CD4-positive, alpha-beta T cell treated with Interleukin-15 for 1 hour (primary cell): ENCODE results near the gene CTNND2.

Source experiments
- DNase-seq: peaks from one replicate; pipeline ENCODE4 v3.0.0-alpha.2; 2020

Gene CTNND2

DNA sequence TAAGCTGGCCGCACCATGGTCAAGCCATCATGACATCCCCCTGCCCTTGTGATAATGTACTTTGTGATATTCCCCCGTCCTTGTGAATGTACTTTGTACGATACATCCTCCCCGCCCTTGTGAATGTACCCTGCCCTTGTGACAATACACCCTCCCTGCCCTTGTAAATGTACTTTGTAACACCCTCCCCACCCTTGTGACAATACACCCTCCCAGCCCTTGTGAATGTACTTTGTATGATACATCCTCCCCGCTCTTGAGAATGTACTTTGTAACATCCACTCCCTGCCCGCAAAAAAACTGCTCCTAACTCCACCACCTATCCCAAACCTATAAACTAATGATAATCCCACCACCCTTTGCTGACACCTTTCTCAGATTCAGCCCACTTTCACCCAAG, 313.8 kb downstream of the CTNND2 start:
- no peak for DNase-seq

DNA sequence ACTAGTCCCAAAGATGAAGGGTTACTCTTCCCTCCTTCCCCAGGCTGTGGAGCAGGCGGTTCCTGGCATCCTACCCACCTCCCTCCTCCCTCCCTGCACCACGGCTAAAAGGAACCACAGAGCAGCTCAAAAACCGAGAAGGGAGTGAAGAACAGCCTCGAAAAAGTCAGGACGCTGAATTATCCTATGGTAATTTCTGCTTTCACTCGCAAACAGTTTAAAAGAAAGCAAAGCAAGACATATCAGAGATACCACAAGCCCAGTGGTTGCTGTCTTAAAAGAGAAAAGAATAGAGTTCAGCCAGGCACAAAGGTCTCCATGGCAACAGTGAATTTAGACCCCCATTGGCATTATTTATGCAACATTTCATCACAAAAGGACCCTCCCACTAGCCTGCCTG, 315.4 kb downstream of the CTNND2 start:
- no peak for DNase-seq

DNA sequence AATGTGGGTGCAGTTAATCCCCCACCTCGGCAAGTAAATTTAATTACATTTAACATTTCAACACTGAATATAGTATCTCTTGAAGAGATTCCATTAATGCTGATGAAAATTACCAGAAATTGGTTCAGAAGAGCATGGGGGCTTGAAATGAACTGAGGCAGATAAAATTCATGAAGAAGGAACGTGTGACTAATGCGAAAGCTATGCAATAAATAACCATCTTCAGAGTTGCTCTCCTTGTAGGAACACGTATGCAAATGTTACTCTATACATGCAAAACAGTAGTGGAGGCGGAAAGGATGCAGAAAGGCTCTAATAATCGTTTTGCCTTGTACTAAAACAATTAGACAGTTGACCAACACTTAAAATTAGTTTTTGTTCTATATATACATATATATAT, 320.2 kb downstream of the CTNND2 start:
- DNase-seq: no peak

DNA sequence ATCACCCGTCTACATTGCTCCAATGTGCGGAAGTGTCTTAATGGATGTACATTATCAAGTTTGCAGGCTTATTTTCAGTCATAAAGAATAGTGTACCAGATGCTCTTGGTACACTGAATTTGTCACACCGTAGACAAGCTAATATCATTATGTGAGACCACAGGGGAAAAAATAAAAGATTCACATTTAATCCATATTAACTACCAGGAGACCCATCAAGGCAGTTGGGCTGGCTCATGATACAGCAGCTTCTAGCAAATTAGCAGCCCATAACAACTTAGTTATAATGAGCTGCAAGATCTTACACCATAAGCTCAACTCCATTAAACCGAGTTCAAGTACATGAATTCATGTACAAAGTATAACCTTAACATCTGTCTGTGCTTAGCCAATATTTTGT, 324.9 kb downstream of the CTNND2 start:
- DNase-seq: no peak

DNA sequence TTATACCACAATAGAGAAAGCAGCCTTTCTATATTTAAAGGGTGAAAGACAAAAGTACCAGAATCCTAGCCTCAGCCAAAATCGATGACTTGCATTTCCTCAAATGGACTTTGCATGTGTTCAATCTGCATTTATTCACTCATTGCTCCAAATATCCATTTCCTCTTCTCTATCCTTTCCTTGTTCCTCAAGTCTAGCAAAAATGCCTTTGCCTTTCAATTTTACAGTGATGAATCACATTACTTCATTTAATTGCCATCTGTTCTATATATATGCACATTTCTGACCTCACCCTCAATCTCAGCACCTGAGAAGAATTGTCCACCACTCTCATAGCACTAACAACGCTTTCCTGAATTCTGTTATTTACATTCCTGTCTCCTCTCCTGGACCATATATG, 329.5 kb downstream of the CTNND2 start:
- DNase-seq: no peak

DNA sequence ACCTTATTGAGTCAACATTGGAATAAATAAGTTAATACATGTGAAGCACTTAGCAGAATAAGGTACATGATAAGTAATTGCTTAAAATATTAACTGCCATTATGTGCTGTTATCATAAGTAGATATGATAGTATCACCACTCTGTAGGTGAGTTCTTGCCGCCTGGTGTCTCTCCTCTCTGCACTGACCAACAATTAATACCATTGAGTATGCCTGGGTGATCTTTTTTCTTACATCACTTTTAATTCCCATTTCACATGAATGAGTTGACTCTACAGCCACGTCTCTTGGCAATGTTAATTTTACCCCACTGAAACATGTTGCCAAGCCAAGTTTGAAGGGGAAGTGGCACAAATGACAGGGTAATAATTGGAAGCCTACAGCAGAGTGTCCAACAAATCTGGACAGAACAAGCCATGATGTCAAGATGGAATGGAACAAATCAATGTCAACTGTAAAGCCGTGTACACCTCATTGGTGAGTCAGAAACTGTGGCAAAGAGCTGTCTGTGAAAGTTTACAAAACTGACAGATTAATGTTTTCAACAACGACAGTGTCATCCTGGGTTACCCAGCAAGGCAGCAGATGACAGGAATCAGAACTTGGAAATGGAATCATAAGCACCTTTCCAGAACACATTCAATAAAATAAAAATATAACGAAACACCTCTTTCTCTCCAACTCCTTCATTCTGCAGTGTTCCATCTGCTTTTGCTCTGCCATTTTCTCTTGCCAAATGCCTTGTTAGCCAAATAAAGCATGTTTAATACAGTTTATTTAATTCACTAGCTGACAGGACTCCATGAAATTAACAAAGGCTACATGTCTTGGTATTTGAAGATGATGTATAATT, 330.9 kb downstream of the CTNND2 start:
- DNase-seq: no peak

DNA sequence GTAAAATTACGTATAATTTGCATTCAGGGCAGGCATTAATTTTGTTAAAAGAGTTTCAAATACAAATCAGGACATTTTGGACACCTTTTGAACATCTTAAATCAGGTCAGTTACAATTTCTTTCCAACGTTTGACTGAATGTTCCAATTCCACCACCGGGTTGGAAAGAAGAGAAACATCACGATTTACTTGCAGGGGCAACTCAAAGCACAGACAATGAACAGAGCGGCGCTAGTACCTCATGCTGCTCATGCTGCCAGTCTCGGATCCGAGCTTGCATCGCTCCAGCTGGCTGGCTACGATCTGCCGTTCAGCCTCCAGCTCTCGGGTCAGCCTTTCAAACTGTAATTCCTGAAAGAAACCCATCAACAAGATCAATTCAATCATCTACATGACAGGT, 339.5 kb downstream of the CTNND2 start:
- DNase-seq: no peak

DNA sequence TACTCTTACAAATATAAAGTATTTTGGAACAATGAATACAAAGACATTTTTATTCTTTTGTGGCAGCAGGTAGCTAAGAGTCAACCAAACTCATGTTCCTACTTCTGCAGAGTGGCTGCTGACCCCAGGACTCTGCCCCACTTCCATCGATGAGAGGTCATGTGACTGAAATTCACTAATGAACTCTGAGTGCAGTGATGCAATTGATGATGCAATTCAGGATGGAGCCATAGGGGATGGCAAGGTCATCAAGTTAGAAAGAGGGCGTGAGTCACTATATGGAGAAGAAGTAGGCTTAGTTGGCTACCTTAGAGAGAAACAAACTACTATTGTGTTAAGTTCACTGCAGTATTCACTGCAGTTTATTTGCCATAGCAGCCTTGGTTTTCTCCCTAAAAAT, 340.4 kb downstream of the CTNND2 start:
- no peak for DNase-seq

DNA sequence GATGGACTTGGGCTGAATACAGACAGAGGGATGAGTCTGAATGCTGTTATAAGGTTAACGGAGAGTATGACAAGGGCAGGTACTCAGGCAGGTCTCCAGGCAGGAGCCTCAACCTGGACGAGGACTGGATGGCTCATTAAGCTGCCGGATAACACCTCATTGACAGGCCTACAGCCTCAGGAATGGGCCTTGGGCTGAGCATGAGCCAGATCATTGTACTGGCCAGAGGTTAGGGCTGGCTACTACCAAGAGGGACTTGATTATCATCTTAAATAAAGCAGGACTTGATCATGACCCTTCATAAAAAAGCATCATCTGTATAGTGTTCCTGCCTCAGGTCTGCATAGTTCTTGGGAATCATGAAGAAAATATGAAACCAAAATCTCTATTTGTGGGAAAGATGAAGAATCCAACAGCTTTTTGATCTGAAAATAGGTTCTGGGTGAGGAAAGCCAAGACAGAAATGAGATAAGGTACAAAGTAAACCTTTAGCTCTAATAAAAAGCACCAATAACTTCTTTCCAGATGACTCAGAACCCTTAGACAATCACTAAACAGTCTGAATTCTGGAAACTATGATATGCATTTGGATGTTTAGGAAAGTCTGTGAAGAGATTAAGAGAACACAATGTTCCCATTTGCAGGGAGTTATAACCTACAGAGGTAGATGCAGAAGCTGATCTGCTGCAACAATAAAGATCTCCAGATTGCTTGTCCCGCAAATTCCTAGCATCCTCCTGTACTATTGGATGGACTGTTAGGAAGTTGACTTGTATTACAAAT, 343.1 kb downstream of the CTNND2 start:
- DNase-seq: no peak

DNA sequence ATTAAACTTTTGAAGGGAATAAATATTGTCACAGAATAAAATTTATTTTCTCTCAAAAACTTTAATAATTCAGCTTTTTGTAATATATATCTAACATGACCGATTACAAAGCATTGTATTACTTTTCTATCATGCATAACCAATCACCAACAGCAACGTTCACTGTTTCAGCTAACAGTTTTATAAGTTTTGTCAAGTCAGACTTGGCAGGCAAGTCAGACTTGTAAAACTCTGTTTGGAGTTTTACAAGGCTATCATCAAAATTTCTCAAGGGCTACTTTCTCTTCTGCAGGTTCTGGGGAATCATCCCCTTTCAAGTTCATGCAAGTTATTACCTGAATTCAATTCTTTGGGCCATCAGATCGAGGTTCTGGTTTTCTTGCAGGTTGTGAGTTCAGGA, 347.2 kb downstream of the CTNND2 start:
- no peak for DNase-seq

DNA sequence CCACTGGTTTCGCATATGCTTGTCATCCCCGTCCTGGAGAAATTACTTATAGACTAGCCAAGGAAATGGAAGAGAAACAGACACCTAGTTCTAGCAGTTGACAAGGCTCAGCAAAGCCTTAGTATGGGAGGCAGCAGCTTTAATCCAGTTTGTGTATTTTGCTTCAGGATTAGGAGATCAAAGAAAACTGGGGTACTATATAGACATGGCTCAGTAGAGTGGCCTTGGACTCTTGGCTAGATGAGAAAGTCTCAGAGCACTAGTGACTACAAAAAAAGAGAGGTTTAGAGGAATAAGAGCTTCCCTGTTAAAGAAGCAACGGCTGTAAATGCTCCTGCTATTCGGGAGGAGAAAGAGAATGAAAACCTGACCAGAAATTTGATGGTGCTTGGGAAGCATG, 349.1 kb downstream of the CTNND2 start:
- DNase-seq: no peak

DNA sequence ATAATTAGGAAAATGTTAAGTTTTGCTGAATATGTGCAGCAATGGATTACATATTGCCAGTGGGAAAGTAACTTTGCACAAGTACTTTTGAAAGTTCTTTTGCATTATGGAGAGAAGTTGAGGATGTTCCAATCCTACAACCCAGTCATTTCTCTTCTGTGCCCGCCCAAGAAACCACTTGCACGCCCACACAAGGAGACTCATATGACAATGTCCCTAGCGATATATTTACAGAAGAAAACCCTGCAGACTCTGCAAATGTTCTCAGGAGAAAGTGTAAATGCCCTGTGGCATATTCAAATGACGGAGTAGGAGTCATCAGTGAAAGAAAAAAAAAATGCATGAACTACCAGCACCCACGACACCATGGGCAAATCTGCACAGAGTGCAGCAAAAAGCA, 356.5 kb downstream of the CTNND2 start:
- no peak for DNase-seq

DNA sequence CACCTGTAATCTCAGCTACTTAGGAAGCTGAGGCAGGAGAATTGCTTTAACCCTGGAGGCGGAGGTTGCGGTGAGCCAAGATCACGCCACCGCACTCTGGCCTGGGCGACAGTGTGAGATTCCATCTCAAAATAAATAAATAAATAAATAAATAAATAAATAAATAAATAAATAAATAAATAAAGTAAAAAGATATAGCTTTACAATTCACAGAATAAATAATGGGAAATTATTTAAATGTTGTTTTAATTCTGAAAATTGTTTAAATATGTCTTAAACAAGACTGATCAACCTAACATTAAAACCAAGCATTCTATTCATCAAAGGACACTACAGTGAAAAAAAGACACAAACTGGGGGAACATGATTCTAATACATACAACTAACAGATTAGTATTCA, 357.1 kb downstream of the CTNND2 start:
- no peak for DNase-seq

DNA sequence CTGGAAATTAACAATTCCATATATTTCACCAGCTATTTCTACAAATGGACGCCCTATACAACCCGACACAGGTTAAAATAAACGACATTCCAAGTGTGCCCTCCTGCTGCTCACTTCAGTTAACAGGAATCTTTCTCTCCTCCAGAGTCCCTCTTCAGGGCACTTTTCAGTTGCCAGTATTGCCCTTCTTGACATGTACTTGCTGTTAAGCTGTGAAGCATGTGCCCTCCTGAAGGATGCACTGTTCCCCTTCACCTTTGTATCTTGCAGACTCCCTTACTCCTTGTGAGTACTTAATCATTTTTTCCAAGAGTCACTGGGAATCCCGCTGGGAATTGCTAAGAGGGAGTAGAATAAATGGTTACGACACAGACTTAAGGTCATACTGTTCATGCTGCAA, 364.1 kb downstream of the CTNND2 start:
- no peak for DNase-seq

DNA sequence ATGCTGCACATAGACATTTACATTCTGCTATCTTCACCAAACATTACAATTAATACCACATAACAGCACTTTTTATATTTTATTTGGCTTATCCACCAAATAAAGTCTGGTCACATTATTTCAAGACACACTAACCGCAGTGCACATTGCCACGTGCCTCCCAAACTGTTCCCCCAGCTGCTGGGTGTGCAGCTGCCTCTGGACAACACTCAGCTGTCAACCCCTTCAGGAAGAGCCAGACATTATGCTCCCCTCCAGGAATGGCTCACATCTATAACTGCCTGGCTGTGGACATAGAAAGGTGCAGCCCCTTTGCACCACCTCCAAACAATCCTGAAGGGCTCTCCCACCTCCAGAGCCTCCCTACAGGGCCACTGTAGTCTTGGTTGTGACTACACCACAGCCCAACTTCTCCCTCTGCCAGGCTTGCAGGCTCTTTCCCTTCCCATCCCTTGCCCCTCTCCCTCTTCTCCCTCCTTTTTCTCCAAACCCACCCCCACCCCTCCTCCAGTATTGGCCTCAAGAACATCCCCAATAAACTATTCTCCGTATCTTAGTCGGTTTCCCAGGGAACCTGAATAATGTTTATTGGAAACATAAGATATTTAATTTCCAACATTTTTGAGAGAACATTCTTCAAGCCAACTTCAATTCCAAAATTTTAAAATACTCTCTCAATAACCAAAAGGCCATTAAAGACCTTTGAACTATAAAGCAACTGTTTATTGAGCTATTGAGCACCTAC, 372.3 kb downstream of the CTNND2 start:
- no peak for DNase-seq

DNA sequence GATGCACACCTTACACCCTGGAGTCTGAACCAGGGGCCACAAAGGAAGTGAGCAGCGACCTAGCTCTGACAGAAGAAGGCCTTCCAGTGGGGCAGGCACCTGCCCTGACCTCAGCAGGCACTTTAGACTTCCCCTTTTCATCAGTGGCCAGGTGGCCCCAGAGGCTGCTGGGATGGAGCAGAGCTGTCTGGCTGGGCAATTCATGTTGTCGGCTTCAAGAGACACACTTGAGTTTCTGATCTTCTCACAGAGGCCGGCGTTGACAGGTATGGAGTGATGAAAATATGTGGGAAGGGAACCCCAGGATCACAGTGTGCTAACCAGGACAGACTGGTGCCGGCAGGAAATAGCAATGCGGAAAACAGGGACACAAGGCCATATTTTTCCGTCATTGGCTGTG, 375.5 kb downstream of the CTNND2 start:
- DNase-seq: no peak

DNA sequence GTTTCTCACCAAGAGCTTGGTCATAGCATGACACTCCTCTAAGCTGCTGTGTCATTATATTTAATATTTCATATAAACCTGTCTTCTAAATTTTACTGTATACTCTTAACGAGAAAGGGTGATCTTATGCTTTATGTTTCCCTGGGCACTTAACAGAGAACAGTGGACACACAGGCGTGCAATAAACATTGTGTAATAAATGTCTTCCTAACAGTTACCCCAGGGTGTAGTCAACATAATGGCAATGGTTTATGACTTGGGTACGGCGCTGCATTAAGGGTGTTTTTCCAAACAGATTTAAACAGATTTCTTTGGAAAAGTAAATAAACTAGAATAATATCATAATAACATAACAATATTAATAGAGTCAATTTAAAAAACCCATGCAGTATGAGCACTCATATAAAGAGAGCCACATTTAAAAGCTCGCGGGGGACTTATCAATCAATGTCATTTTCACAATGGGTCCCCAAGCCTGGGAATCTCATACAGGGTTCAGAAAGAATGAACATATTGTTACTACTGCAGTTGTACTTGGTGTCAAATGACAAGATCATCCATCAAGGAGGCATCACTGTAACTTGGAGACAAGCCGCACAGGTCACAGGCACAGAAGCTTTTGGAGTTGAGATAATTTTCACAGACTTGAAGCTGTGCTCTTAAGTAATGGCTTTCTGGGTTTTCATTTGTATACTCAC, 376.4 kb downstream of the CTNND2 start:
- no peak for DNase-seq

DNA sequence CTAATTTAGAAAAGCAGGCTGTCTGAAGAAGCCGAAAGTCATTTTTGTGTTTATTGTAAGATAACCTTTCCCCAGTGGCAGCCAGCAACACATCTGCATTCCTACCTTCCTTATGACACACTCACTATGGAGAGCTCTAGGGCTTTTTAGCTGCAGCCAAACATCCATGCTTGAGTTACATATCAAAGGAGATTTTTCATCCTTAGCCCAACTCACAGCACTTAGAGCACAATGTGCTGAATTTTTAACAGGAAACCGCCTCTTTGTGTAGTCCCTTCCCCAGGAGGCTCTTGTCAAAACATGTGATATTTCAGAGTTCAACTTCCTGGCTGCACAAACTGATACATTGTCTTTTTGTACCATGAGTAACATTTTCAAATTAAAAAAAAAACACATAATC, 379.2 kb downstream of the CTNND2 start:
- no peak for DNase-seq

DNA sequence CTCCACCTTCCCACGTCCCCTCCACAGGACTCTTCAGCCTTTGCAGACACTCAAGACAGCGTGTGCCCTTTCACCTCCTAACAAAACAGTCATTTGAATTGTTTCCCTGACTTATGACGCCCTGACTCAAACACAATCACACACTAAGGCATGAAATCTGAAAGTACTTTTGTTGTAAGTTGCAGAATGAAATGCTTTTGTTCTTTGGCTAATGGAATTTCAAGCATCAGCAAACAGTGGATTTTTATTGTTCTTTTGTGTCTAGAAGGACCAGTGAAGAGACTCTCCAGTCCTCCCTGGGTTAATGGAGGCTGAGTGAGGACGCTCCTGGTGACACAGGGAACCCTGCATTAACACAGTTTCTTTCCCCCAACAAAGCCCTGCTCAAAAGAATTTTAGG, 380.1 kb downstream of the CTNND2 start:
- no peak for DNase-seq

DNA sequence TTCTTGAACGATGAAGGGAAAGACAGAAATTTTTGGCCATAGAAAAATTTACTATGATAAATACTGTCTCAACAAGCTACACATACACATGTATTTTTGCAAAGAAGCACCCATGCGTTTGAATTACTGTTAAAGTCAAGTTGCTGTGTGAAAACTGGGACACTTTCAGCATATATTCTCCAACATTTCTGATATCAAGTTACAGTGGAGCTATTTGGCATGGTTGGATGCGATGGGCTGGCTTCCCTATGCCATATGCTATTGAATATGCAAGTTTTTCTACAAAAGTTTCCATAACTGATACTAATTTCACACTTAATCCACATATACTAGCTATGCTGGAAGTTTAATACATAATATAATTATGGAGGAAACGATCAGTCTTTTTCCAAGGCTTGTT, 381.4 kb downstream of the CTNND2 start:
- no peak for DNase-seq

DNA sequence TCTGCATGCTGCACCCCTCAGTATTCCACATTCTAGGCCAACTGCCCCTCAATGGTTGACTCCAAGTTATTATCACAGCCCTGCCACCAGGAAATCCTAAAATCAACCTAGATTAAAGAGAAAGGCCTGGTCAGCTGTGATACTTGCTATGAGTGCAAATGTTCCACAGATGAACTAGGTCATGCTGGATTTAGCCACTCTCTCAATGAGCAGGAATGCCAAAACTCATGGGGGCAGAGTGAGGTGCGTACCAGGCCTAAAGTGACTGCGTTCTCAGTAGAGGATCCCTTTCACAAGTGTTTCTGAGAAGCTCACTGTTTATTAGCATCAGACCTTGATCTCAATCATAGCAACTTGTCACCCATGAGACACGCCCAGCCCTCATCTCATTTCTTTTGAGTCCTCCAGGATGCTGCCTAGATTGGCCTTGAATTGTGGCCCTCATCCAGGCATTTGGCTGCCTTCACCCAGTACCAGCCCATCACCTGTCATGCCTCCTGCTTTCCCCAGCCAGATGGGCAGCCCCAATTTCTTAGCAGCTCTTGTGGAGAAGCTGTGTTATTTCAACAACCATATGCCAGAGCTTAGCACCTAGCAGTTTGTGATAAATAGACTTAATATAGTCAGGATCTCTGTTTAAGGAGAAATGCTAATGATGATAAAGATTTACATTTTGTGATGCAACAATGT, 383.9 kb downstream of the CTNND2 start:
- DNase-seq: no peak

DNA sequence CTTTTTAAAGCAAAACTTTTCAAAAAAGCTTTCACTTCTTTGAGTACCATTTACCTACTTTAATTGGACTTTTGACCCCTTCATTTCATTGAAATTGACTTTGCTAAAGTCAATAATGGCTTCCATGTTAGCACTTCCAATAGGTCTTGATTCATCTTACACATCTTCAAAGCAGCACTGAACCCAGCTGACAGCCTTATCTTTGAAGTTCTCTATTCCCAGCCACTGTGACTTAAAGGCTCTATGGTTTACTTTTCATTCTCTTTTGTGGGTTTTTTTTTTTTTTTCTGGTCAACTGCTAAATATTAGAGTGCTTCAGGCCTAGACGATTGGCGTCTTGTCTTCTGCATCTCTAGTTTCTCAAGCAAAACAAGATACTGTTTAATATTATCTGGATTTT, 385.0 kb downstream of the CTNND2 start:
- no peak for DNase-seq

DNA sequence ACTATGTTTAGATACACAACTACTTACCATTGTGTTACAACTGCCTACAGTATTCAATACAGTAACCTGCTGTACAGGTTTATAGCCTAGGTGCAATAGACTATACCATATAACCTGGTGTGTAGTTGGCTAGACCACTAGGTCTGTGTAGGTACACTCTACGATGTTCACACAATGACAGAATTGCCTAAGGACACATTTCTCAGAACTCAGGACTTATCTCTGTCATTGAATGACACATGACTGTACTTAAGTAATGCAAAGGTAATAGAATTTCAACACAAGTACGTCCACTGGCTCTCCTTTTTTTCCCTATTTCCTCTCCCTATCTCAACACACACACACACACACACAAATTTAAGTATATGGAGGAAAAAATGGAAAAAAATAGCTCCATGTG, 385.6 kb downstream of the CTNND2 start:
- DNase-seq: no peak
